HepG2 (cell line): ENCODE data around the gene GATD1. TPM values are rescaled to one million over a fixed set of nuclear protein-coding genes. Genes with fewer than 3 reads are reported as not detected.

ENCODE experiments used
- ATF7-NPFF ChIP-seq: sonication (generic); formaldehyde crosslinking; IDR thresholded peaks from 2 replicates; pipeline ENCODE4 v1.8.1; 2023; ENCODE audit warnings: mild to moderate bottlenecking, low read depth, missing genetic modification reagents, moderate library complexity
- CHD2 ChIP-seq: IDR thresholded peaks from 2 replicates; pipeline ENCODE4 v1.6.1; 2011; ENCODE audit warnings: low read depth, low read length, improper control_type of control experiment
- CREM ChIP-seq, 2 experiments: sonication (generic) in 1 of 2; formaldehyde crosslinking in 1 of 2; IDR thresholded peaks; 2 replicates each; pipeline versions ENCODE4 v1.4.0 to v1.6.1; 2016 to 2020; ENCODE audit warnings: antibody characterized with exemption in 1 of 2, mild to moderate bottlenecking in 1 of 2, missing genetic modification reagents in 1 of 2
- HINFP ChIP-seq: sonication (generic); formaldehyde crosslinking; IDR thresholded peaks from 2 replicates; pipeline ENCODE4 v1.4.0; 2020; ENCODE audit warnings: low read depth, mild to moderate bottlenecking, missing genetic modification reagents
- HMG20A ChIP-seq: IDR thresholded peaks from 2 replicates; pipeline ENCODE4 v1.6.1; 2016; ENCODE audit warnings: borderline replicate concordance
- LCORL ChIP-seq, 2 experiments: fragments of 450-650 bp in 1 of 2; sonication (generic) in 1 of 2; formaldehyde crosslinking in 1 of 2; IDR thresholded peaks; 2 replicates each; pipeline versions ENCODE4 v1.5.0 to v1.6.1; 2017 to 2020; ENCODE audit warnings: antibody characterized with exemption in 1 of 2, missing genetic modification reagents in 1 of 2
- MEIS2 ChIP-seq: sonication (generic); formaldehyde crosslinking; IDR thresholded peaks from 2 replicates; pipeline ENCODE4 v1.9.0; 2021; ENCODE audit warnings: mild to moderate bottlenecking, missing genetic modification reagents
- NONO ChIP-seq, 2 experiments: fragments of 450-650 bp in 1 of 2; sonication (generic) in 1 of 2; formaldehyde crosslinking in 1 of 2; IDR thresholded peaks in 1 of 2; conservative IDR thresholded peaks in 1 of 2; 2 replicates each; pipeline versions ENCODE4 v1.6.1 to v1.8.0; 2017 to 2022; ENCODE audit warnings: mild to moderate bottlenecking in 1 of 2, missing genetic modification reagents in 1 of 2, moderate library complexity in 1 of 2
- PCBP1 ChIP-seq: fragments of 200-400 bp; formaldehyde crosslinking; IDR thresholded peaks from 2 replicates; pipeline ENCODE4 v1.6.1; 2017; ENCODE audit warnings: mild to moderate bottlenecking, low read depth, low read length, borderline replicate concordance
- RFXAP ChIP-seq: sonication (generic); formaldehyde crosslinking; IDR thresholded peaks from 2 replicates; pipeline ENCODE4 v1.4.0; 2020; ENCODE audit warnings: missing genetic modification reagents, borderline replicate concordance
- SP5 ChIP-seq: IDR thresholded peaks from 2 replicates; pipeline ENCODE4 v1.6.1; 2016; ENCODE audit warnings: low read depth, borderline replicate concordance
- ZKSCAN5 ChIP-seq: sonication (generic); formaldehyde crosslinking; IDR thresholded peaks from 2 replicates; pipeline ENCODE4 v1.5.1; 2020; ENCODE audit warnings: mild to moderate bottlenecking, missing genetic modification reagents
- ZKSCAN8 ChIP-seq: IDR thresholded peaks from 2 replicates; pipeline ENCODE4 v1.6.1; 2016; ENCODE audit warnings: borderline replicate concordance, missing genetic modification reagents, missing compliant biosample characterization
- ZNF143 ChIP-seq: sonication (generic); formaldehyde crosslinking; IDR thresholded peaks from 2 replicates; pipeline ENCODE4 v1.4.0; 2020; ENCODE audit warnings: missing genetic modification reagents
- ZNF441 ChIP-seq: sonication (generic); formaldehyde crosslinking; IDR thresholded peaks from 2 replicates; pipeline ENCODE4 v1.7.0; 2021; ENCODE audit warnings: missing genetic modification reagents, borderline replicate concordance
- ZNF557 ChIP-seq: sonication (generic); formaldehyde crosslinking; IDR thresholded peaks from 2 replicates; pipeline ENCODE4 v1.4.0; 2020; ENCODE audit warnings: missing genetic modification reagents
- ZNF747 ChIP-seq: sonication (generic); formaldehyde crosslinking; IDR thresholded peaks from 2 replicates; pipeline ENCODE4 v1.8.1; 2023; ENCODE audit warnings: missing genetic modification reagents, mild to moderate bottlenecking, borderline replicate concordance
- ZNF75D ChIP-seq: sonication (generic); formaldehyde crosslinking; IDR thresholded peaks from 2 replicates; pipeline ENCODE4 v1.8.1; 2023; ENCODE audit warnings: missing genetic modification reagents, mild to moderate bottlenecking, borderline replicate concordance
- ZNF782 ChIP-seq: sonication (generic); formaldehyde crosslinking; IDR thresholded peaks from 2 replicates; pipeline ENCODE4 v1.4.0; 2020; ENCODE audit warnings: missing genetic modification reagents, mild to moderate bottlenecking, borderline replicate concordance
- polyA plus RNA-seq, 8 experiments: library from polyadenylated mRNA; depleted of rRNA in 3 of 8; stranded (reverse) in 7 of 8; unstranded in 1 of 8; fragments of >200 nt; fragmentation: Illumina TruSeq in 4 of 8; extraction: Trizol in 4 of 8; gene quantifications; 2 replicates each; pipeline versions ENCODE4 v1.2.1 to v1.2.3, GENCODE V29; 2011 to 2016; ENCODE audit warnings: low read depth in 4 of 8, missing spikeins in 1 of 8, mixed read lengths in 1 of 8; ENCODE audit not compliant: insufficient read depth in 1 of 8
- total RNA-seq, 5 experiments: library from RNA; depleted of rRNA; stranded (reverse); fragments of >200 nt; fragmentation: Illumina TruSeq; extraction: Trizol; gene quantifications; 2 replicates each; pipeline ENCODE4 v1.2.3, GENCODE V29; 2016; ENCODE audit warnings: low read depth in 1 of 5

The GATD1 gene
- total and polyA plus RNA-seq, 2 of the 13 experiments (the other 11 are each of a cell fraction or from before 2014, with no cell fraction given), result 31.3 to 60.5 TPM

GRCh38 chr11:809287-810039 lies 32.2 kb upstream of the GATD1 start, which contains the start of gene RPLP2 (continued):
- no peak for TF ChIP-seq NONO (IDR thresholded peaks at IDR 0.05)
- peak; percentile 88 for TF ChIP-seq NONO (CRISPR knock-in tag; conservative IDR thresholded peaks at IDR 0.05)
- TF ChIP-seq ZNF441 (CRISPR knock-in tag), result peak; percentile 2; the same call in 1 of the 2 replicates
- peak; percentile 65; the same call in 1 of the 2 replicates for TF ChIP-seq CHD2
- no peak for TF ChIP-seq RFXAP
- no peak; the same call in none of the 2 replicates for TF ChIP-seq ATF7-NPFF (CRISPR knock-in tag)
- TF ChIP-seq CREM (IDR thresholded peaks at IDR 0.05), result peak; percentile 99
- peak; percentile 81 for TF ChIP-seq CREM (CRISPR knock-in tag; IDR thresholded peaks at IDR 0.05)
- peak; percentile 93 for TF ChIP-seq ZNF143
- 0 out of 2 replicates have a peak, but pooled peaks have one; percentile 87 for TF ChIP-seq PCBP1
- no peak for TF ChIP-seq LCORL (IDR thresholded peaks at IDR 0.05)
- no peak; the same call in 1 of the 2 replicates for TF ChIP-seq LCORL (CRISPR knock-in tag; IDR thresholded peaks at IDR 0.05)
- TF ChIP-seq ZNF747, result peak; percentile 66; the same call in 1 of the 2 replicates
- TF ChIP-seq HMG20A, result no peak
- TF ChIP-seq ZNF557, result no peak
- no peak; the same call in 1 of the 2 replicates for TF ChIP-seq MEIS2
- TF ChIP-seq ZKSCAN5 (CRISPR knock-in tag), result no peak
- TF ChIP-seq ZNF75D, result no peak
- TF ChIP-seq ZKSCAN8 (CRISPR knock-in tag), result peak; percentile 66; the same call in 1 of the 2 replicates
- TF ChIP-seq SP5, result no peak; the same call in 1 of the 2 replicates
- no peak; the same call in 1 of the 2 replicates for TF ChIP-seq HINFP
- peak; percentile 85 for TF ChIP-seq ZNF782 (CRISPR knock-in tag)
